H1 (cell line): ENCODE results near the gene MORC2. TPM values are rescaled to one million over a fixed set of nuclear protein-coding genes. Genes with fewer than 3 reads are reported as not detected.

Experiments used
- CTCF ChIA-PET: fragments of 300-600 bp; sonication (Branson Sonifier 250); formaldehyde crosslinking; loops from one replicate; lab custom pipeline; 2021; ENCODE audit not compliant: partially characterized antibody; lab: Charles Lee
- POLR2A ChIA-PET: fragments of 300-600 bp; sonication (Branson Sonifier 250); formaldehyde crosslinking; loops from one replicate; lab custom pipeline; 2021; ENCODE audit warnings: inconsistent platforms; ENCODE audit not compliant: partially characterized antibody; lab: Charles Lee
- DNase-seq, 2 experiments: peaks; one replicate each; pipeline versions ENCODE4 v3.0.0 to v3.0.0-alpha.2; 2010 to 2022; ENCODE audit warnings: low spot score in 2 of 2, low read depth in 1 of 2, mixed read lengths in 1 of 2
- FAIRE-seq: peaks from 2 replicates; lab custom pipeline; 2011; peaks lifted over from hg19 to GRCh38; lab: Jason Lieb, UNC
- H2AFZ ChIP-seq: 2 replicates; pipeline ENCODE4 v1.8.1; 2012; ENCODE audit warnings: low read length, inconsistent platforms
- H2AK5ac ChIP-seq: 2 replicates; pipeline ENCODE4 v1.6.1; 2013; ENCODE audit warnings: low read depth, low read length
- H2BK120ac ChIP-seq: replicated peaks from 2 replicates; pipeline ENCODE3; 2013; ENCODE audit warnings: low read depth, low read length, inconsistent platforms
- H2BK12ac ChIP-seq: 2 replicates; pipeline ENCODE4 v1.6.1; 2013; ENCODE audit warnings: low read depth, low read length
- H2BK15ac ChIP-seq: 2 replicates; pipeline ENCODE4 v1.6.1; 2013; ENCODE audit warnings: low read length
- H2BK20ac ChIP-seq: 2 replicates; pipeline ENCODE4 v1.6.1; 2013; ENCODE audit warnings: low read length
- H2BK5ac ChIP-seq: 2 replicates; pipeline ENCODE4 v1.6.1; 2013; ENCODE audit warnings: low read depth, low read length
- H3K14ac ChIP-seq: 2 replicates; pipeline ENCODE4 v1.6.1; 2013; ENCODE audit warnings: inconsistent platforms; ENCODE audit not compliant: insufficient read length
- H3K18ac ChIP-seq: 2 replicates; pipeline ENCODE4 v1.6.1; 2013; ENCODE audit warnings: low read length; ENCODE audit errors: extremely low read depth
- H3K23ac ChIP-seq: 2 replicates; pipeline ENCODE4 v1.6.1; 2013; ENCODE audit warnings: inconsistent platforms; ENCODE audit not compliant: insufficient read length
- H3K23me2 ChIP-seq: 2 replicates; pipeline ENCODE4 v1.6.1; 2013; ENCODE audit warnings: low read depth, low read length
- H3K27ac ChIP-seq: 2 replicates; pipeline ENCODE4 v1.6.1; 2011; ENCODE audit warnings: low read depth, low read length, inconsistent platforms
- H3K27me3 ChIP-seq, 4 experiments: replicated peaks in 1 of 4; 1 replicate in 1 of 4; 2 replicates in 3 of 4; pipeline versions ENCODE4 v1.6.1 to v1.8.1; 2011 to 2013; ENCODE audit warnings: low read length in 3 of 4, mild to moderate bottlenecking in 3 of 4, inconsistent platforms in 2 of 4, mixed read lengths in 2 of 4, moderate library complexity in 1 of 4; ENCODE audit not compliant: control insufficient read depth in 3 of 4, insufficient read depth in 3 of 4; ENCODE audit errors: extremely low read depth in 1 of 4
- H3K36me3 ChIP-seq, 4 experiments: 2 replicates each; pipeline versions ENCODE4 v1.6.1 to v1.8.1; 2011 to 2013; ENCODE audit warnings: mild to moderate bottlenecking in 4 of 4, low read length in 3 of 4, moderate library complexity in 2 of 4, control low read depth in 1 of 4, inconsistent platforms in 1 of 4; ENCODE audit not compliant: insufficient read depth in 4 of 4, control insufficient read depth in 2 of 4
- H3K4ac ChIP-seq: replicated peaks from 2 replicates; pipeline ENCODE3; 2013; ENCODE audit warnings: low read length, low read depth, mixed read lengths, inconsistent platforms; ENCODE audit not compliant: insufficient read length
- H3K4me1 ChIP-seq, 4 experiments: replicated peaks in 1 of 4; 1 replicate in 1 of 4; 2 replicates in 3 of 4; pipeline versions ENCODE4 v1.6.1 to v1.8.1; 2011 to 2013; ENCODE audit warnings: low read length in 3 of 4, inconsistent platforms in 2 of 4, mixed read lengths in 1 of 4; ENCODE audit not compliant: insufficient read depth in 4 of 4, control insufficient read depth in 3 of 4
- H3K4me2 ChIP-seq, 2 experiments: 2 replicates each; pipeline versions ENCODE4 v1.6.1 to v1.8.1; 2011 to 2013; ENCODE audit warnings: low read depth in 2 of 2, low read length in 2 of 2, control low read depth in 1 of 2, inconsistent platforms in 1 of 2, mild to moderate bottlenecking in 1 of 2; ENCODE audit not compliant: insufficient read depth in 1 of 2
- H3K4me3 ChIP-seq, 4 experiments: fragments of 200-600, 300-600 bp in 1 of 4; sonication (generic), shearing (Covaris generic), sonication (Bioruptor Twin) in 1 of 4; 2 replicates each; pipeline versions ENCODE4 v1.5.1 to v1.8.1; 2011 to 2016; ENCODE audit warnings: low read length in 4 of 4, low read depth in 3 of 4, control low read depth in 2 of 4, inconsistent platforms in 2 of 4, mild to moderate bottlenecking in 2 of 4, mixed read lengths in 1 of 4, moderate library complexity in 1 of 4; ENCODE audit not compliant: insufficient read depth in 2 of 4; ENCODE audit errors: extremely low read depth in 1 of 4
- H3K56ac ChIP-seq: replicated peaks from 2 replicates; pipeline ENCODE3; 2013; ENCODE audit warnings: low read depth, mild to moderate bottlenecking, mixed read lengths, low read length, inconsistent platforms; ENCODE audit not compliant: insufficient read length
- H3K79me1 ChIP-seq: 2 replicates; pipeline ENCODE4 v1.6.1; 2013; ENCODE audit warnings: low read depth, low read length, control low read depth
- H3K79me2 ChIP-seq, 2 experiments: 2 replicates each; pipeline versions ENCODE4 v1.6.1 to v1.8.1; 2012 to 2013; ENCODE audit warnings: low read length in 2 of 2, mild to moderate bottlenecking in 2 of 2, inconsistent platforms in 1 of 2; ENCODE audit not compliant: insufficient read depth in 2 of 2, control insufficient read depth in 1 of 2
- H3K9ac ChIP-seq, 4 experiments: replicated peaks in 1 of 4; 1 replicate in 1 of 4; 2 replicates in 3 of 4; pipeline versions ENCODE4 v1.6.1 to v1.8.1; 2011 to 2013; ENCODE audit warnings: low read depth in 3 of 4, low read length in 3 of 4, control low read depth in 2 of 4, mild to moderate bottlenecking in 2 of 4, moderate library complexity in 2 of 4, inconsistent platforms in 1 of 4; ENCODE audit errors: extremely low read depth in 1 of 4
- H3K9me3 ChIP-seq, 2 experiments: 2 replicates each; pipeline versions ENCODE4 v1.6.1 to v1.8.1; 2012 to 2013; ENCODE audit warnings: mild to moderate bottlenecking in 2 of 2, moderate library complexity in 2 of 2, control low read depth in 1 of 2, inconsistent platforms in 1 of 2, low read depth in 1 of 2, low read length in 1 of 2, mixed read lengths in 1 of 2; ENCODE audit not compliant: insufficient read depth in 2 of 2
- H4K20me1 ChIP-seq, 2 experiments: replicated peaks in 1 of 2; 2 replicates each; pipeline versions ENCODE3 to v1.8.1; 2011 to 2013; ENCODE audit warnings: inconsistent platforms in 2 of 2, low read length in 2 of 2, mild to moderate bottlenecking in 1 of 2; ENCODE audit not compliant: insufficient read depth in 2 of 2, control insufficient read depth in 1 of 2
- H4K5ac ChIP-seq: 2 replicates; pipeline ENCODE4 v1.6.1; 2013; ENCODE audit warnings: low read length, low read depth, mixed read lengths, inconsistent platforms; ENCODE audit not compliant: insufficient read length
- H4K8ac ChIP-seq: 2 replicates; pipeline ENCODE4 v1.8.0; 2013; ENCODE audit warnings: mild to moderate bottlenecking, moderate library complexity, low read length, inconsistent platforms; ENCODE audit not compliant: insufficient read depth; ENCODE audit errors: extremely low read depth
- H4K91ac ChIP-seq: replicated peaks from 2 replicates; pipeline ENCODE3; 2013; ENCODE audit warnings: low read length, mixed read lengths, inconsistent platforms; ENCODE audit not compliant: insufficient read length
- CBX8 ChIP-seq: fragments of 300-800, 300-1000 bp; sonication (generic); IDR thresholded peaks from 2 replicates; pipeline ENCODE4 v1.7.1; 2016; ENCODE audit warnings: low read depth, low read length, borderline replicate concordance
- CTCF ChIP-seq, 3 experiments: IDR thresholded peaks; 1 replicate in 2 of 3; 2 replicates in 1 of 3; pipeline versions ENCODE4 v1.5.1 to v1.6.1; 2011; ENCODE audit warnings: low read length in 3 of 3, mild to moderate bottlenecking in 3 of 3, inconsistent platforms in 2 of 3, low read depth in 1 of 3, moderate library complexity in 1 of 3; ENCODE audit not compliant: insufficient read depth in 1 of 3; ENCODE audit errors: control extremely low read depth in 1 of 3
- EGR1 ChIP-seq: IDR thresholded peaks from 2 replicates; pipeline ENCODE4 v1.6.1; 2011; ENCODE audit warnings: low read depth, low read length, borderline replicate concordance
- NRF1 ChIP-seq: IDR thresholded peaks from 2 replicates; pipeline ENCODE4 v1.6.1; 2011; ENCODE audit warnings: mild to moderate bottlenecking, low read depth, low read length, improper control_type of control experiment
- RAD21 ChIP-seq, 2 experiments: IDR thresholded peaks in 1 of 2; conservative IDR thresholded peaks in 1 of 2; 2 replicates each; pipeline ENCODE4 v1.6.1; 2011; ENCODE audit warnings: low read depth in 2 of 2, low read length in 2 of 2, improper control_type of control experiment in 1 of 2, inconsistent platforms in 1 of 2, mild to moderate bottlenecking in 1 of 2, moderate library complexity in 1 of 2
- RNF2 ChIP-seq: fragments of 200-900, 300-1000 bp; sonication (generic); IDR thresholded peaks from 2 replicates; pipeline ENCODE4 v1.7.1; 2016; ENCODE audit warnings: borderline replicate concordance, low read depth, mild to moderate bottlenecking, antibody characterized with exemption, low read length; ENCODE audit not compliant: poor library complexity, severe bottlenecking; ENCODE audit errors: missing control alignments
- USF2 ChIP-seq: IDR thresholded peaks from 2 replicates; pipeline ENCODE4 v1.6.1; 2011; ENCODE audit warnings: low read length, improper control_type of control experiment
- WGBS, 2 experiments: shearing (Covaris generic) in 1 of 2; methylation state at CpG; one replicate each; pipeline versions ENCODE4 v1.1.6 to v1.1.7; 2013 to 2015; ENCODE audit warnings: low lambda C conversion rate in 2 of 2, mixed read lengths in 2 of 2, inconsistent platforms in 1 of 2, low coverage in 1 of 2, missing lambda C conversion rate in 1 of 2; ENCODE audit not compliant: insufficient replicate concordance in 2 of 2, insufficient coverage in 1 of 2, insufficient read length in 1 of 2; ENCODE audit errors: extremely low coverage in 1 of 2, missing lambda C conversion rate in 1 of 2; 5-methylcytosine and 5-hydroxymethylcytosine counted together
- polyA plus RNA-seq, 7 experiments: library from polyadenylated mRNA; depleted of rRNA in 3 of 7; stranded (reverse) in 5 of 7; unstranded in 2 of 7; fragments of >200 nt in 5 of 7; fragments of 200-250 nt in 2 of 7; gene quantifications; 1 replicate in 5 of 7; 2 replicates in 1 of 7; 4 replicates in 1 of 7; pipeline versions ENCODE4 v1.2.1 to v1.2.3, GENCODE V29; 2011 to 2013; ENCODE audit warnings: missing spikeins in 2 of 7, mixed read lengths in 2 of 7
- total RNA-seq: library from RNA; stranded (reverse); fragmentation: NEBNext Ultra II Directional; extraction: Animal tissue kit (Norgen Biotek cat#: 25700); gene quantifications from 2 replicates; pipeline ENCODE4 v1.2.1, GENCODE V29; 2021

The MORC2 gene
- total and polyA plus RNA-seq, 2 of the 8 experiments (the other 6 are each of a cell fraction or from before 2014, with no cell fraction given) = 15.4 to 68.0 TPM

GRCh38 chr22:30947816-30948454 is 20.6 kb downstream of the MORC2 start:
- H3K9me3 ChIP-seq = no peaks in the 10 kb centered on the region
- no peak overlapping the region for H2AFZ ChIP-seq
- DNase-seq = no peak
- TF ChIP-seq USF2 = no peak
- TF ChIP-seq CTCF (IDR thresholded peaks at IDR 0.05; ENCODE audit: control extremely low read depth in 1 of 3, insufficient read depth in 1 of 3, low read depth in 1 of 3, low read length in 3 of 3) = peak in 1 of 3 experiments; percentile 40; a peak in 2 of 4 replicates
- TF ChIP-seq EGR1 = no peak
- peak; percentile 38 to 41; a peak in 2 of 4 replicates for TF ChIP-seq RAD21 (IDR thresholded peaks at IDR 0.05 in 1 of 2, conservative IDR thresholded peaks at IDR 0.05 in 1 of 2; ENCODE audit: low read depth in 2 of 2, low read length in 2 of 2)
- TF ChIP-seq CBX8 = no peak
- TF ChIP-seq NRF1 = no peak
- no peak for TF ChIP-seq RNF2
- no peak overlapping the region for H3K14ac ChIP-seq
- H2BK120ac ChIP-seq = no peak overlapping the region
- H3K56ac ChIP-seq = no peak overlapping the region
- no peak overlapping the region for H2BK15ac ChIP-seq
- no peak overlapping the region for H2BK20ac ChIP-seq
- no peak overlapping the region for H3K9ac ChIP-seq
- CTCF ChIA-PET = interaction anchor here (0.5 to 4.1 kb wide), 5 partner anchors 15 to 878 kb away, joined by 3 to 37 read pairs (median 4); no protein-coding TSS in a partner anchor
- H3K4me2 ChIP-seq = no peak overlapping the region
- WGBS, 2 experiments = 84 to 100% methylated on average over 1 to 2 of the region's 2 CpGs
- H3K4me1 ChIP-seq = no peaks in the 10 kb centered on the region
- H3K18ac ChIP-seq = no peak overlapping the region
- no peak overlapping the region for H2AK5ac ChIP-seq
- POLR2A ChIA-PET = interaction anchor here (0.9 to 3.9 kb wide), 4 partner anchors 10 to 137 kb away, joined by 3 to 18 read pairs (median 7); partner anchors contain the start of genes MORC2 and TUG1
- H3K4ac ChIP-seq = no peak overlapping the region
- H2BK12ac ChIP-seq = no peak overlapping the region
- no peak overlapping the region for H4K5ac ChIP-seq
- H4K20me1 ChIP-seq = peaks cover 6 to 14% of the 10 kb centered on the region in 2 experiments
- no peak overlapping the region for H4K8ac ChIP-seq
- FAIRE-seq = no peak
- no peak overlapping the region for H3K4me3 ChIP-seq
- H3K23ac ChIP-seq = no peak overlapping the region
- H3K27me3 ChIP-seq = no peaks in the 10 kb centered on the region
- no peaks in the 10 kb centered on the region for H3K79me2 ChIP-seq
- peaks cover 5% of the 10 kb centered on the region for H3K79me1 ChIP-seq
- no peak overlapping the region for H3K27ac ChIP-seq
- H4K91ac ChIP-seq = no peak overlapping the region
- H3K23me2 ChIP-seq = no peaks in the 10 kb centered on the region
- H3K36me3 ChIP-seq = peaks cover 48 to 93% (median 87%) of the 10 kb centered on the region in 4 experiments
- H2BK5ac ChIP-seq = no peak overlapping the region
